Keratinocyte (primary cell): ENCODE data around the gene PCSK2. TPM values are rescaled to one million over a fixed set of nuclear protein-coding genes. Genes with fewer than 3 reads are reported as not detected.

Source experiments
- DNase-seq: peaks from one replicate; pipeline ENCODE4 v3.0.0-alpha.2; 2011; ENCODE audit warnings: low read depth, missing footprints, low spot score
- FAIRE-seq: peaks from 2 replicates; lab custom pipeline; 2011; peaks lifted over from hg19 to GRCh38; lab: Jason Lieb, UNC
- H2AFZ ChIP-seq: 2 replicates; pipeline ENCODE4 v1.6.0; 2012; ENCODE audit warnings: low read length, control low read depth, inconsistent platforms; ENCODE audit not compliant: control insufficient read depth
- H3K27ac ChIP-seq: 2 replicates; pipeline ENCODE4 v1.5.1; 2011; ENCODE audit warnings: low read length; ENCODE audit not compliant: control insufficient read depth, insufficient read depth
- H3K27me3 ChIP-seq: 3 replicates; pipeline ENCODE4 v1.6.0; 2011; ENCODE audit warnings: low read length; ENCODE audit not compliant: control insufficient read depth, insufficient read depth; ENCODE audit errors: extremely low read depth
- H3K36me3 ChIP-seq, 2 experiments: 2 replicates in 1 of 2; 3 replicates in 1 of 2; pipeline ENCODE4 v1.5.1; 2011; ENCODE audit warnings: low read length in 2 of 2, mild to moderate bottlenecking in 1 of 2; ENCODE audit not compliant: control insufficient read depth in 2 of 2, insufficient read depth in 2 of 2; ENCODE audit errors: extremely low read depth in 1 of 2
- H3K4me1 ChIP-seq: 3 replicates; pipeline ENCODE4 v1.5.1; 2011; ENCODE audit warnings: low read length; ENCODE audit not compliant: control insufficient read depth, insufficient read depth; ENCODE audit errors: extremely low read depth
- H3K4me2 ChIP-seq: 3 replicates; pipeline ENCODE4 v1.6.0; 2011; ENCODE audit warnings: low read depth, low read length; ENCODE audit not compliant: control insufficient read depth, insufficient read depth; ENCODE audit errors: extremely low read depth
- H3K4me3 ChIP-seq, 3 experiments: fragments of 200-600 bp in 1 of 3; sonication (generic) in 1 of 3; 2 replicates in 2 of 3; 3 replicates in 1 of 3; pipeline ENCODE4 v1.5.1; 2011 to 2016; ENCODE audit warnings: low read length in 3 of 3, mild to moderate bottlenecking in 3 of 3, control low read depth in 2 of 3, inconsistent platforms in 1 of 3, low read depth in 1 of 3, mixed read lengths in 1 of 3, mixed run types in 1 of 3, moderate library complexity in 1 of 3; ENCODE audit not compliant: control insufficient read depth in 2 of 3, insufficient read depth in 2 of 3; ENCODE audit errors: extremely low read depth in 1 of 3
- H3K79me2 ChIP-seq: 2 replicates; pipeline ENCODE4 v1.6.0; 2012; ENCODE audit warnings: low read length; ENCODE audit not compliant: control insufficient read depth, insufficient read depth
- H3K9ac ChIP-seq: 3 replicates; pipeline ENCODE4 v1.6.0; 2011; ENCODE audit warnings: low read length; ENCODE audit not compliant: control insufficient read depth, insufficient read depth; ENCODE audit errors: extremely low read depth
- H3K9me1 ChIP-seq: 3 replicates; pipeline ENCODE4 v1.6.0; 2011; ENCODE audit warnings: low read length; ENCODE audit not compliant: control insufficient read depth, insufficient read depth; ENCODE audit errors: extremely low read depth
- H3K9me3 ChIP-seq: 2 replicates; pipeline ENCODE4 v1.5.1; 2012; ENCODE audit warnings: low read depth, low read length; ENCODE audit not compliant: control insufficient read depth
- H4K20me1 ChIP-seq: 3 replicates; pipeline ENCODE4 v1.6.0; 2011; ENCODE audit warnings: low read length; ENCODE audit not compliant: control insufficient read depth, insufficient read depth; ENCODE audit errors: extremely low read depth
- EZH2 ChIP-seq: IDR thresholded peaks from one replicate; pipeline ENCODE4 v1.6.1; 2012; ENCODE audit warnings: inconsistent platforms, mild to moderate bottlenecking, low read length, moderate library complexity
- dilution Hi-C: fragments of 300-500 bp; cut with MboI; formaldehyde crosslinking; loops from one replicate; pipeline ENCODE4 v1.7.0; 2020; ENCODE audit warnings: low sequenced_read_pairs; ENCODE audit not compliant: extremely low pct_ligation_motif_present
- polyA plus RNA-seq, 5 experiments: library from polyadenylated mRNA; depleted of rRNA in 3 of 5; stranded (reverse) in 3 of 5; stranded (forward) in 1 of 5; unstranded in 1 of 5; fragments of >200 nt; gene quantifications; 1 replicate in 1 of 5; 2 replicates in 3 of 5; 3 replicates in 1 of 5; pipeline versions ENCODE4 v1.2.1 to v1.2.3, GENCODE V29; 2011 to 2012; ENCODE audit warnings: missing spikeins in 2 of 5, low read depth in 1 of 5, low replicate concordance in 1 of 5
- TF ChIP-seq, protein P1 (sequence below), 3 experiments: IDR thresholded peaks in 1 of 3; conservative IDR thresholded peaks in 1 of 3; optimal IDR thresholded peaks in 1 of 3; 2 replicates in 2 of 3; 3 replicates in 1 of 3; pipeline versions ENCODE3 to v1.5.1; 2011; ENCODE audit warnings: low read length in 3 of 3, mild to moderate bottlenecking in 3 of 3, moderate library complexity in 2 of 3, control low read depth in 1 of 3, inconsistent platforms in 1 of 3; ENCODE audit not compliant: insufficient read depth in 2 of 3; ENCODE audit errors: extremely low read depth in 1 of 3

Gene PCSK2
- polyA plus RNA-seq, 1 donor (not counting 4 experiments of a cell fraction or from before 2014, with no cell fraction given), result not detected

DNA sequence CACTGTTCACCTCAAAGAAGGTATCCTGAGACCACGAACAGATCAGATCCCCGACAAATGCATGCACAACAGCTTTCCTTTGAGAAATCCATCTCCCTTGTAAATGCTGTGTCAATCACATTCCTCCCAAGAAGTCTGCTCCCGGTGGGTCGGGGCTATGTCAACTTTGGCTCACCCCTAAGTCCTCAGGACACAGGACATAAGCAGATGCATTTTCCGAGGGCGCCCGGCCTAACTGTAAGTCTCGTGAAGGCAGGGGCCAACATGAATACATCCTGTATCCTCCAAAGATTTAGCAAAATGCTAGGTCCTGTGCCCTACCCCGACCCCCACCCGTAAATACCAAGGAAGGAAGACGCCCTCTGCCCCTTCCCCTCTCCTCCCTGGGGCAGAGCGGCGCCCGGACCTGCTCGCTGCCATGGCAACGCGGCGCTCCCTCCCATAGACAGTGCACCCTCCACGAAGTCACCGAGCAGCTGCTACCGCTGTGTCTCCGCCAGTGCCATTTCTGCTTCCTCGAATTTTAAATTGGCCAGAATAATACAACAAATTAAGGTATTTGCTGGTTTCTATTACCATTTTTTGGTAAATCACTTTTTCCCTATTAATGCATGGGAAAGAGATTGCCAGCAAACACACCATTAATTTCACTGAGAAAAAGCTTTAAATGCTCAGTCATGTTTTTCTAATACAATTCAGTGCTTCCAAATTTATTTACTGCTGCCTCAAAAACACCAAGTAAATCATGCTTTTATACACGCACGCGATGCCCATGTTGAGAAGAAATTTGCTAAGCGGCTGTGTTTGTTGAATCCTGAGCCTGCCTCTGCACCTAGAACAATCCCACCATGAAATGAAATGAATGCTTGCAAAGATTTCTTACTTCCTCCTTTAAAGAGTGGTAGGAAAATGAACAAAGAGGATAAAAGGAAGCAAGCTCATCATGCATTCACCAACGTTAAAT, 100.6 kb downstream of the PCSK2 start:
- dilution Hi-C loops, result no loop called here
- no peak overlapping the region for H3K9ac ChIP-seq
- no peak overlapping the region for H3K4me3 ChIP-seq
- no peak overlapping the region for H3K27ac ChIP-seq
- no peak overlapping the region for H2AFZ ChIP-seq
- H3K27me3 ChIP-seq, result peaks cover 10% of the 10 kb centered on the region
- no peak overlapping the region for H3K4me2 ChIP-seq
- H4K20me1 ChIP-seq, result no peaks in the 10 kb centered on the region
- no peak for DNase-seq
- no peaks in the 10 kb centered on the region for H3K36me3 ChIP-seq
- no peaks in the 10 kb centered on the region for H3K79me2 ChIP-seq
- no peak for TF ChIP-seq EZH2
- TF ChIP-seq, protein P1, sequence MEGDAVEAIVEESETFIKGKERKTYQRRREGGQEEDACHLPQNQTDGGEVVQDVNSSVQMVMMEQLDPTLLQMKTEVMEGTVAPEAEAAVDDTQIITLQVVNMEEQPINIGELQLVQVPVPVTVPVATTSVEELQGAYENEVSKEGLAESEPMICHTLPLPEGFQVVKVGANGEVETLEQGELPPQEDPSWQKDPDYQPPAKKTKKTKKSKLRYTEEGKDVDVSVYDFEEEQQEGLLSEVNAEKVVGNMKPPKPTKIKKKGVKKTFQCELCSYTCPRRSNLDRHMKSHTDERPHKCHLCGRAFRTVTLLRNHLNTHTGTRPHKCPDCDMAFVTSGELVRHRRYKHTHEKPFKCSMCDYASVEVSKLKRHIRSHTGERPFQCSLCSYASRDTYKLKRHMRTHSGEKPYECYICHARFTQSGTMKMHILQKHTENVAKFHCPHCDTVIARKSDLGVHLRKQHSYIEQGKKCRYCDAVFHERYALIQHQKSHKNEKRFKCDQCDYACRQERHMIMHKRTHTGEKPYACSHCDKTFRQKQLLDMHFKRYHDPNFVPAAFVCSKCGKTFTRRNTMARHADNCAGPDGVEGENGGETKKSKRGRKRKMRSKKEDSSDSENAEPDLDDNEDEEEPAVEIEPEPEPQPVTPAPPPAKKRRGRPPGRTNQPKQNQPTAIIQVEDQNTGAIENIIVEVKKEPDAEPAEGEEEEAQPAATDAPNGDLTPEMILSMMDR (optimal IDR thresholded peaks at IDR 0.05 in 1 of 3, IDR thresholded peaks at IDR 0.05 in 1 of 3, conservative IDR thresholded peaks at IDR 0.05 in 1 of 3; ENCODE audit: extremely low read depth in 1 of 3, insufficient read depth in 2 of 3, low read length in 3 of 3), result no peak
- no peaks in the 10 kb centered on the region for H3K4me1 ChIP-seq
- no peak for FAIRE-seq
- H3K9me1 ChIP-seq, result no peaks in the 10 kb centered on the region
- H3K9me3 ChIP-seq, result no peaks in the 10 kb centered on the region

DNA sequence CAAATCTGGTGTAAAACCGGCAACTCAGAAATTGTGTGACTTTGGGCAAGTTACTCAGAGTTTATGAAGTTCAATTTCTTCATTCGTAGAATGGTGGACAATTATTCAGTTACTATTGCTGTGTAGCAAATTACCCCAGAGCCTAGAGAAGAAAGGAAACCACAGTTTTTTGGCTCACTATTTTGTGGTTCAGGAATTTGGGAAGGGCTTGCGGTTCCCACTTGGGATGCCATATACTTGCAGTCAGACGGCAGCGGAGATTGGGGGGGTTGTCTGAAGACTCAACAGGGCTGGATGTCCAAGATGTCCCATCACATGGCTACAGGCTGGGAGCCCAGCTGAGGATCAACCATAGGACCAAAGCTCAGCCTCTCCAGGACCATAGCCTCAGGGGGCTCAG, 108.1 kb downstream of the PCSK2 start:
- dilution Hi-C loops, result no loop called here
- Histone ChIP-seq H3K9me1 (no peaks in the 10 kb centered on the region), H3K79me2 (no peaks in the 10 kb centered on the region), H3K9me3 (no peaks in the 10 kb centered on the region), H3K27ac (no peak overlapping the region), H3K4me3 (no peak overlapping the region), H2AFZ (no peak overlapping the region), H3K36me3 (no peaks in the 10 kb centered on the region), H3K4me2 (no peak overlapping the region), H3K9ac (no peak overlapping the region), H3K4me1 (no peaks in the 10 kb centered on the region), H3K27me3 (no peaks in the 10 kb centered on the region), H4K20me1 (no peaks in the 10 kb centered on the region)
- DNase-seq (no peak), FAIRE-seq (no peak)
- TF ChIP-seq, protein P1 (optimal IDR thresholded peaks at IDR 0.05 in 1 of 3, IDR thresholded peaks at IDR 0.05 in 1 of 3, conservative IDR thresholded peaks at IDR 0.05 in 1 of 3; ENCODE audit: extremely low read depth in 1 of 3, insufficient read depth in 2 of 3, low read length in 3 of 3), result no peak
- no peak for TF ChIP-seq EZH2
